Heart left ventricle (tissue), 13 donors: ENCODE data around the gene IRF2.

Experiments
- CTCF ChIP-seq, 12 donors: fragments of 200-600 bp; sonication (generic) in 4 of 12; IDR thresholded peaks; one replicate each; pipeline versions ENCODE4 v1.5.0 to v1.8.0; 2018 to 2022; ENCODE audit warnings: antibody characterized with exemption in 12 of 12, mild to moderate bottlenecking in 5 of 12
- POLR2A ChIP-seq, 2 donors: fragments of 450-650 bp; IDR thresholded peaks; one replicate each; pipeline ENCODE4 v1.6.1; 2017; ENCODE audit warnings: antibody characterized with exemption in 2 of 2, mild to moderate bottlenecking in 2 of 2, moderate library complexity in 2 of 2
- donor health status: ischemic (EF 13 %, LVEDD 7.1; RV severe dilation, severe dysfunction).
- donor health status: DM: no; HTN: yes; CAD: no.
- donor health status: DM: no; HTN: no; CAD: no.
- donor health status: ischemic (EF 25% LVEDD 6.9; RV normal size, moderate dysfunction).
- donor health status: ischemic (EF 25% LVEDD 5.7; RV mildly dilated, moderate dysfunction).
- donor health status: ischemic (EF 35%, LVEDD 5.7; RV mildly dilated, moderate dysfunction).
- donor health status: nonischemic (EF 11% LVEDD 7.7; RV severe dilation, severe dysfunction).
- donor health status: DM: yes; HTN: yes; CAD: no.
- donor health status: PGD.
- donor health status: ischemic (EF 29% LVEDD 5.4; RV normal size, mild dysfunction).
- donor health status: nonischemic (EF 23%, LVEDD 6.1; RV moderate dilation, normal function).

GRCh38 chr4:184358521-184359232 lies 115.7 kb downstream of the IRF2 start:
- TF ChIP-seq CTCF (IDR thresholded peaks at IDR 0.05) (no peak), POLR2A (IDR thresholded peaks at IDR 0.05) (no peak)
